GM21528 (cell line): ENCODE data around the gene TCERG1.

Experiments
- ATAC-seq: cut with Tn5 transposase; IDR thresholded peaks from one replicate; pipeline ENCODE4 v1.9.1; 2021; ENCODE audit warnings: mild to moderate bottlenecking, moderate library complexity; ENCODE audit not compliant: unreplicated experiment, low FRiP score

Gene TCERG1

GRCh38 chr5:146451411-146451810 is 4.3 kb downstream of the TCERG1 start:
- no peak for ATAC-seq

- no peak for ATAC-seq
Measured at GRCh38 chr5:146457431-146457830, 10.3 kb downstream of the TCERG1 start.

DNA sequence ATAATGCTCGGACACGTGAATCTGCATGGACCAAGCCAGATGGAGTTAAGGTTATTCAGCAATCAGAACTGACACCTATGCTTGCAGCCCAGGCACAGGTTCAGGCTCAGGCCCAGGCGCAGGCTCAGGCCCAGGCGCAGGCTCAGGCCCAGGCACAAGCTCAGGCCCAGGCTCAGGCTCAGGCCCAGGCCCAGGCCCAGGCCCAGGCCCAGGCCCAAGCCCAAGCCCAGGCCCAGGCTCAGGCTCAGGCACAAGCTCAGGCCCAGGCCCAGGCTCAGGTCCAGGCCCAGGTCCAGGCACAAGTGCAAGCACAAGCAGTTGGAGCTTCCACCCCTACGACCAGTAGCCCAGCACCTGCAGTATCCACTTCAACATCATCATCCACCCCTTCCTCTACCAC is 11.8 kb downstream of the TCERG1 start:
- ATAC-seq: no peak

- ATAC-seq: no peak
Measured at GRCh38 chr5:146461319-146461718, 14.2 kb downstream of the TCERG1 start.

DNA sequence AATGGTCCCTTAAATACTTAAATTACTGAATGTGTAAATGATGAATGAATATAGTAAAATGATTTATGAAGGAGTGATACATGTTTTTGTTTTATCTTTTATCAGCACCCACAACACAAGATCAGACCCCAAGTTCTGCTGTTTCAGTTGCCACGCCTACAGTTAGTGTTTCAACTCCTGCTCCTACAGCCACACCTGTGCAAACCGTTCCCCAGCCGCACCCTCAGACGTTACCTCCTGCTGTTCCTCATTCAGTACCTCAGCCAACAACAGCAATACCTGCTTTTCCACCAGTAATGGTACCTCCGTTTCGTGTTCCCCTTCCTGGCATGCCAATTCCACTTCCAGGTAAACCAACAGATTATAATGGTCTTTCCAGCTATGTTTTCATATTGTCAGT is 16.3 kb downstream of the TCERG1 start:
- no peak for ATAC-seq

- no peak for ATAC-seq
Measured at GRCh38 chr5:146466521-146467349, 19.6 kb downstream of the TCERG1 start.

DNA sequence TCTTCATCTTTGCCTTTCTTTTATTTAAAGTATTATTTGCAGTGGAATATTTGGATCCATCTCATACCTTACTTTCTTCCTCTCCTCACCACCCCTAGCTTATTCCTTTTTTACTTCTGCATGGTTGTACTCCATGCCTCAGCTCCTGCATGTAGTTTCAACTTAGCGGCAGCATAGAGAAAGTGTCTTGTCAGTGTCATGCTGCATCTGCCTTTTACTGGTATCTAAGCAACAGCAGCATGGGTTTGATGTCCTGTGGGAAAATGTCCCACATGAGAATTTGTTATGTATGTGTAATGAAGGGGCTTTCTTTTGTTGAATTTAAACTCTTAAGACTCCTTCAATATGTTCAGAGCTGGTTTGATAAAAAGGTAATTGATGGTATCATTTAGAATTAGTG is 20.6 kb downstream of the TCERG1 start:
- ATAC-seq: no peak

DNA sequence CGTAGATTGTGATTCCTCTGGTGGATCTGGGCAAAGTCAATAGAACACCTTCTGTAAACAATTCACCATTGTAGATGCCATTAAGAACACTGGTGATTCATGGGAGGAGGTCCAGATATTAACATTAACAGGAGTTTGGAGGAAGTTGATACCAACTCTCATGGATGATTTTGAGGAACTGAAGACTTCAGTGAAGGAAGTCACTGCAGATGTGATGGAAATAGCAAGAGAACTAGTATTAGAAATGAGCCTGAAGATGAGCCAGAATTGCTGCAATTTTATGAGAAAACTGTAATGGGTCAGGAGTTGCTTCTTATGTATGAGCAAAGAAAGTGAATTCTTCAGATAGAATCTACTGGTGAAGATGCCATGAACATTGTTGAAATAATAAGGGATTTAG is 26.9 kb downstream of the TCERG1 start:
- ATAC-seq: no peak

- no peak for ATAC-seq
Measured at GRCh38 chr5:146475190-146475780, 28.2 kb downstream of the TCERG1 start.

DNA sequence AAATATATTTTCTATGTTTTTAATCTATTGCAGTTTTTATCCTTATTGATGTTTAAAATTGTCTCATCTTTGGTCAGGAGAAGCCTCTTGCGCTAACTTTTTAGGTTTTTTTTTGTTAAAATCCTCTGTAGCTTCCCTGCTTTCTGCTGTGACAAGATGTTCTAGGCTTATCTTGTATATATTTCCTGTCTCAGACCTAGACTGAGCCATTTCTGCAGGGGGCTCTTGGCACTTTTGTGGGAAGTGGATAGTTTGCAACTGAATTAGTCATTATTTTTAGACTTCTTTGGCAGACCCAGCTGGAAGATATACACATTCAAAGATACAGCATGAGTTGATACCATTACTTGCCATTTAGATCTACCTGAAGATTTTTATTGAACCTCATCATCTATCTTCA is 28.8 kb downstream of the TCERG1 start:
- no peak for ATAC-seq

- ATAC-seq: no peak
Measured at GRCh38 chr5:146482775-146483174, 35.6 kb downstream of the TCERG1 start.

- ATAC-seq: no peak
Measured at GRCh38 chr5:146484714-146485391, 37.7 kb downstream of the TCERG1 start.

GRCh38 chr5:146490089-146490843 is 43.1 kb downstream of the TCERG1 start:
- ATAC-seq: no peak

- no peak for ATAC-seq
Measured at GRCh38 chr5:146494656-146495055, 47.5 kb downstream of the TCERG1 start.

GRCh38 chr5:146499680-146500079 is 52.5 kb downstream of the TCERG1 start:
- ATAC-seq: no peak

DNA sequence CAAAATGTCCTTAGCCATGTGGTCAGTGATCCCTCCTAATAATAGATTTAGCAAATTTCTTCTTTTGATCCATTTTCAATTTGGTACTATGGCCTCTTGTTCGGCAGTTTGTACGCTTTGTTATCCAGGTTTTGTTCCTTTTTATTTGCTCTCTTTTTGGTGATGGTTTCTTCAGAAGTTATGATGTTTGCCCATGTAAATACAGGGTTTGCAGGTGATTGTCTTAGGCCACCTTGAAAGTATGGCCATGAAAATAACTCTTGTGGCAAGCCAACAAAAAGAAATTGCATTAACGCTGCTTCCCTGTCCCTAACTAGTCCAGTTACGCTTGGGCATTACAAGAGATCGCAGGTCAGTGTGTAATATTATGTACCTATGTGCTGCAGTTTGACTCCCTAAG is 60.3 kb downstream of the TCERG1 start:
- ATAC-seq: no peak

DNA sequence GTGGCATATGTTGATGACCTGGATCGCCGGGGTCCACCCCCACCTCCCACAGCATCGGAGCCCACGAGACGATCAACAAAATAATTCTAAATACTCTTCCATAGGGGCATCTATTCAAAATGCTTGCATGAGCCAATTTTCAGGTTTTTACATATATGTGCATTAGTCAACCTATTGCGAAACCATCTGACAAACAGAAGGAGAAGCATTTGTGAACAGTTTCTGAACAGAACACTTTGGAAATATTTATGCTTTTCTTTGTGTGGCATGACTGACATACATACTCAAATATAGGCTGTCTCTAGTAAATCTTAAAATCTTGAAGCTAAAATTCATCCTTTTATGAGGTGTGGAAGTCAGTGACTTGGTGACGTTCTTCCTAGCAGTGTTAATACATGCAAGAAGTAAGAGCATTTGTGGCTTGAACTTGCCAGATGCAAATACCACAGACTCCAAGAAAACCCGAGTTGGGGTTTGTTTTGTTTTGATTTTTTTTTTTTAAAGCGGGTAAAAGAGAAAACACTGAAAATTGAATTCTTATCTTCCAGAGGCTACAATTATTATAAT is 63.5 kb downstream of the TCERG1 start:
- ATAC-seq: no peak

DNA sequence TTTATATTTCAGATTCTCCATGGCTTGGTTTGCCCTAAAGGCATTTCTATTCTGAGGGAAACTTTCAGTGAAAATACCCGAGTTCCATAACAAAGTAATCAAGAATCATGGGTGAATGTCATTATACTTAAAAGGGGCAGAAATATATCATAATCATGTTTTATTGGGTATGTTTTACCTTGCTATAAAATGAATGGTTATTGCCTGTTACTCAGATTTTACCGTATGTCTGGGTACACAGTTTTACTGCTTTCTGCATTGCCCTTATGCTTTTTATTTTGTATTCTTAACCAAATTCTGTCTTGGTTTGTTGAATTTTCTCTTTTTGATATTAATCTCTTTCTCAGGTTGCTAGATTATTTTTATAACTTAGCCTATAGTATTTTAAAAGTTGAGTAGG is 66.3 kb downstream of the TCERG1 start:
- ATAC-seq: no peak

- no peak for ATAC-seq
Measured at GRCh38 chr5:146514575-146514974, 67.4 kb downstream of the TCERG1 start.

DNA sequence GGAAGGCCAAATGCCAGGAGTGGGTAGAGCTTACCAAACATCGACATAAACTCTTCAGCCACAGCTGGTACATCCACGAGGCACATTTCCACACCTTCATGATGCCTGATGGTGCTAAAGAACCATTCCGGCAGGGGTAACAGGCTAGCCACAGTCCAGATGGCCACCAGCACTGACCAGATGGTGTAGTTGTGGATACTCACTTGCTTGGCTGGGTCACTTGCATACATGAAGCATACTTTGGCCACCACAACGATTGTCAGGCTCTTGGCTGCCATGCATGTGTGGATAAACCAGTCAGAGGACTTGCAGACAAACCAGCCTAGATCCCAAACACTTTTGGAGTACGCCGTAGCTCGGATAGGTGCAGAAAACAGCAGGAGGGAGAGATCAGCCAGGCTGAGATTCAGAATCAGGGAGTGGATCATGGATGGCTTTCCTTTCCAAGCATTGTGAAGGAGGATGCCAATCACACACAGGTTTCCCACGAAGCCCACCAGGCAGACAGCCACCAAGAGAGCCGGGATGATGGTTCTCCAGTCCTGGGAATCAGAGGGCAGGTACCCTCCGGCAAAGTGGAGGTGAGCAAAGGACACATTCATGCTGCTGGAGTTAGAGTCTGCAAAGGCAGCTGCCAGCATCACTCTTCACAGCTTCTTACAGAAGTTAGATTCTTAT is 68.5 kb downstream of the TCERG1 start:
- no peak for ATAC-seq
